Endothelial cell of umbilical vein (primary cell): ENCODE measurements around the gene NGFR. TPM values are rescaled to one million over a fixed set of nuclear protein-coding genes. Genes with fewer than 3 reads are reported as not detected.

Experiments
- BruUV-seq: library from RNA; stranded (reverse); fragments of 400-500 nt; replicated peaks from 2 replicates; lab custom pipeline; 2021; lab: Mats Ljungman, UMichigan
- CTCF ChIA-PET: fragments of 300-600, 350-600 bp; sonication (Branson Sonifier 250); formaldehyde crosslinking; loops from one replicate; lab custom pipeline; 2021; ENCODE audit warnings: antibody characterized with exemption, inconsistent platforms; lab: Charles Lee
- POLR2A ChIA-PET: fragments of 300-600, 350-600 bp; sonication (Branson Sonifier 250); formaldehyde crosslinking; loops from one replicate; lab custom pipeline; 2021; ENCODE audit warnings: antibody characterized with exemption, inconsistent platforms; lab: Charles Lee
- DNase-seq: peaks from one replicate; pipeline ENCODE4 v3.0.0-alpha.2; 2011; ENCODE audit warnings: low read depth, low spot score
- FAIRE-seq: peaks from 2 replicates; lab custom pipeline; 2011; peaks lifted over from hg19 to GRCh38; lab: Jason Lieb, UNC
- H2AFZ ChIP-seq: 2 replicates; pipeline ENCODE4 v1.6.0; 2012; ENCODE audit warnings: low read depth, low read length, control low read depth, inconsistent platforms
- H3K27ac ChIP-seq: 2 replicates; pipeline ENCODE4 v1.5.1; 2011; ENCODE audit warnings: low read depth, mild to moderate bottlenecking, control low read depth, low read length, moderate library complexity; ENCODE audit not compliant: insufficient read depth
- H3K27me3 ChIP-seq, 2 experiments: 2 replicates each; pipeline versions ENCODE4 v1.6.0 to v1.6.1; 2011; ENCODE audit warnings: low read length in 2 of 2, mixed read lengths in 1 of 2; ENCODE audit not compliant: control insufficient read depth in 2 of 2, insufficient read depth in 2 of 2
- H3K36me3 ChIP-seq, 2 experiments: 2 replicates in 1 of 2; 3 replicates in 1 of 2; pipeline ENCODE4 v1.5.1; 2011; ENCODE audit warnings: low read length in 2 of 2, mild to moderate bottlenecking in 1 of 2, moderate library complexity in 1 of 2; ENCODE audit not compliant: control insufficient read depth in 2 of 2, insufficient read depth in 2 of 2; ENCODE audit errors: extremely low read depth in 1 of 2
- H3K4me1 ChIP-seq: 3 replicates; pipeline ENCODE4 v1.5.1; 2011; ENCODE audit warnings: mild to moderate bottlenecking, low read length; ENCODE audit not compliant: control insufficient read depth, insufficient read depth; ENCODE audit errors: extremely low read depth
- H3K4me2 ChIP-seq: 2 replicates; pipeline ENCODE4 v1.6.1; 2011; ENCODE audit warnings: low read length, control low read depth, mixed read lengths; ENCODE audit not compliant: insufficient read depth
- H3K4me3 ChIP-seq, 3 experiments: fragments of 200-600 bp in 1 of 3; sonication (generic), shearing (Covaris generic) in 1 of 3; replicated peaks in 1 of 3; 2 replicates each; pipeline ENCODE4 v1.5.1; 2011 to 2016; ENCODE audit warnings: control low read depth in 3 of 3, low read length in 3 of 3, mild to moderate bottlenecking in 2 of 3, inconsistent platforms in 1 of 3, low read depth in 1 of 3, moderate library complexity in 1 of 3; ENCODE audit not compliant: insufficient read depth in 1 of 3
- H3K79me2 ChIP-seq: 2 replicates; pipeline ENCODE4 v1.6.0; 2012; ENCODE audit warnings: low read length, inconsistent platforms; ENCODE audit not compliant: control insufficient read depth, insufficient read depth
- H3K9ac ChIP-seq: replicated peaks from 2 replicates; pipeline ENCODE3; 2011; ENCODE audit warnings: low read length, control low read depth; ENCODE audit not compliant: insufficient read depth; ENCODE audit errors: extremely low read depth
- H3K9me1 ChIP-seq: replicated peaks from 3 replicates; pipeline ENCODE4 v1.6.0; 2011; ENCODE audit warnings: mild to moderate bottlenecking, low read length; ENCODE audit not compliant: control insufficient read depth, insufficient read depth; ENCODE audit errors: extremely low read depth
- H3K9me3 ChIP-seq: replicated peaks from 2 replicates; pipeline ENCODE4 v1.5.1; 2012; ENCODE audit warnings: low read length, inconsistent platforms; ENCODE audit not compliant: control insufficient read depth, insufficient read depth
- H4K20me1 ChIP-seq: replicated peaks from 2 replicates; pipeline ENCODE3; 2011; ENCODE audit warnings: mild to moderate bottlenecking, low read length; ENCODE audit not compliant: control insufficient read depth, insufficient read depth; ENCODE audit errors: extremely low read depth
- EZH2 ChIP-seq: IDR thresholded peaks from 2 replicates; pipeline ENCODE4 v1.6.1; 2012; ENCODE audit warnings: borderline replicate concordance, low read depth, mild to moderate bottlenecking, moderate library complexity, low read length, inconsistent platforms; ENCODE audit not compliant: severe bottlenecking
- FOS ChIP-seq: IDR thresholded peaks from 2 replicates; pipeline ENCODE4 v1.6.1; 2011; ENCODE audit warnings: mild to moderate bottlenecking, low read length, moderate library complexity, borderline replicate concordance; ENCODE audit not compliant: insufficient read depth
- GATA2 ChIP-seq: IDR thresholded peaks from 2 replicates; pipeline ENCODE4 v1.7.0; 2011; ENCODE audit warnings: low read depth, mild to moderate bottlenecking, moderate library complexity, mixed read lengths, low read length; ENCODE audit not compliant: insufficient read length, insufficient read depth
- JUN ChIP-seq: IDR thresholded peaks from 2 replicates; pipeline ENCODE4 v1.6.1; 2011; ENCODE audit warnings: borderline replicate concordance, low read depth; ENCODE audit not compliant: insufficient read length, insufficient read depth
- MYC ChIP-seq: IDR thresholded peaks from one replicate; pipeline ENCODE4 v1.6.1; 2011; ENCODE audit warnings: mild to moderate bottlenecking, low read depth, low read length
- POLR2A ChIP-seq: IDR thresholded peaks from 2 replicates; pipeline ENCODE4 v1.6.1; 2012; ENCODE audit warnings: low read depth, mild to moderate bottlenecking, control low read depth, low read length
- POLR2AphosphoS5 ChIP-seq: IDR thresholded peaks from 2 replicates; pipeline ENCODE4 v1.6.1; 2012; ENCODE audit warnings: low read depth, mild to moderate bottlenecking, control low read depth, low read length, moderate library complexity; ENCODE audit not compliant: insufficient read depth
- dilution Hi-C: fragments of 300-500 bp; cut with MboI; formaldehyde crosslinking; loops from one replicate; pipeline ENCODE4 v1.15.0; 2019; ENCODE audit warnings: low sequenced_read_pairs; ENCODE audit not compliant: extremely low pct_ligation_motif_present
- intact Hi-C: fragments of 100-400 bp; cut with micrococcal nuclease; formaldehyde crosslinking; loops from one replicate; pipeline ENCODE4 v1.10.0; 2022
- polyA plus RNA-seq, 4 experiments: library from polyadenylated mRNA; depleted of rRNA in 3 of 4; stranded (reverse) in 3 of 4; unstranded in 1 of 4; fragments of >200 nt; gene quantifications; 2 replicates each; pipeline versions ENCODE4 v1.2.1 to v1.2.3, GENCODE V29; 2011 to 2012; ENCODE audit warnings: missing spikeins in 1 of 4
- total RNA-seq: library from RNA; stranded (reverse); gene quantifications from 2 replicates; pipeline ENCODE4 v1.2.3, GENCODE V29; 2021
- TF ChIP-seq, protein P1 (sequence below), 2 donors: IDR thresholded peaks; 1 replicate in 1 of 2; 2 replicates in 1 of 2; pipeline ENCODE4 v1.5.1; 2011; ENCODE audit warnings: low read length in 2 of 2, mild to moderate bottlenecking in 2 of 2, moderate library complexity in 2 of 2, control low read depth in 1 of 2, inconsistent platforms in 1 of 2, low read depth in 1 of 2; ENCODE audit not compliant: insufficient read depth in 1 of 2; ENCODE audit errors: extremely low read depth in 1 of 2
- TF ChIP-seq, protein P2 (sequence below): IDR thresholded peaks from 2 replicates; pipeline ENCODE4 v1.6.1; 2011; ENCODE audit not compliant: insufficient read depth, insufficient read length

The NGFR gene
- total and polyA plus RNA-seq, 2 donors (not counting 3 experiments of a cell fraction or from before 2014, with no cell fraction given): not detected

DNA sequence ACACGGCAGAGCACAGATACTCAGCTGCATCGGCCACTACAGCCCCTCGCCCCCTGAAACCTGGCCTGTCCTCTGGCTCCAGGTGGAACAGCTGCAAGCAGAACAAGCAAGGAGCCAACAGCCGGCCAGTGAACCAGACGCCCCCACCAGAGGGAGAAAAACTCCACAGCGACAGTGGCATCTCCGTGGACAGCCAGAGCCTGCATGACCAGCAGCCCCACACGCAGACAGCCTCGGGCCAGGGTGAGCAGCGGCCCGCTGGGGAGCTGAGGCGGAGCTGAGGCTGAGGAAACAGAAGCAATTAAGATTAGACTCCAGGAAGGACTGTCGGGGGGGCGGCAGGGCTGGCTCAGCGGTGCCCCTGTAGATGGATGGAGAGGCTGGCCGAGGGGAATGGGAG, 16.7 kb downstream of the NGFR start:
- intact Hi-C loops: no loop called here

More for the DNA sequence above, 16.7 kb downstream of the NGFR start:
- dilution Hi-C loops: no loop called here
- Histone ChIP-seq H3K4me3 (no peak overlapping the region), H3K27ac (no peak overlapping the region), H3K9me3 (no peaks in the 10 kb centered on the region), H4K20me1 (no peaks in the 10 kb centered on the region), H2AFZ (no peak overlapping the region), H3K4me2 (no peak overlapping the region), H3K27me3 (peaks cover 8 to 9% of the 10 kb centered on the region in 2 experiments), H3K9me1 (no peaks in the 10 kb centered on the region), H3K79me2 (no peaks in the 10 kb centered on the region), H3K36me3 (no peaks in the 10 kb centered on the region), H3K4me1 (no peaks in the 10 kb centered on the region), H3K9ac (no peak overlapping the region)
- no peak for FAIRE-seq
- ChIA-PET CTCF (interaction anchor here (1.0 to 2.2 kb wide), 3 partner anchors 9 to 23 kb away, joined by 3 to 5 read pairs (median 4); no protein-coding TSS in a partner anchor), POLR2A (no interaction called here)
- no peak for DNase-seq
- no TSS peak for BruUV-seq
- TF ChIP-seq MYC (no peak), GATA2 (no peak), POLR2A (no peak), JUN (no peak), EZH2 (no peak), FOS (no peak), POLR2AphosphoS5 (no peak)
- TF ChIP-seq, protein P1, sequence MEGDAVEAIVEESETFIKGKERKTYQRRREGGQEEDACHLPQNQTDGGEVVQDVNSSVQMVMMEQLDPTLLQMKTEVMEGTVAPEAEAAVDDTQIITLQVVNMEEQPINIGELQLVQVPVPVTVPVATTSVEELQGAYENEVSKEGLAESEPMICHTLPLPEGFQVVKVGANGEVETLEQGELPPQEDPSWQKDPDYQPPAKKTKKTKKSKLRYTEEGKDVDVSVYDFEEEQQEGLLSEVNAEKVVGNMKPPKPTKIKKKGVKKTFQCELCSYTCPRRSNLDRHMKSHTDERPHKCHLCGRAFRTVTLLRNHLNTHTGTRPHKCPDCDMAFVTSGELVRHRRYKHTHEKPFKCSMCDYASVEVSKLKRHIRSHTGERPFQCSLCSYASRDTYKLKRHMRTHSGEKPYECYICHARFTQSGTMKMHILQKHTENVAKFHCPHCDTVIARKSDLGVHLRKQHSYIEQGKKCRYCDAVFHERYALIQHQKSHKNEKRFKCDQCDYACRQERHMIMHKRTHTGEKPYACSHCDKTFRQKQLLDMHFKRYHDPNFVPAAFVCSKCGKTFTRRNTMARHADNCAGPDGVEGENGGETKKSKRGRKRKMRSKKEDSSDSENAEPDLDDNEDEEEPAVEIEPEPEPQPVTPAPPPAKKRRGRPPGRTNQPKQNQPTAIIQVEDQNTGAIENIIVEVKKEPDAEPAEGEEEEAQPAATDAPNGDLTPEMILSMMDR (IDR thresholded peaks at IDR 0.05; ENCODE audit: extremely low read depth in 1 of 2, insufficient read depth in 1 of 2, low read depth in 1 of 2, low read length in 2 of 2): no peak
- TF ChIP-seq, protein P2, sequence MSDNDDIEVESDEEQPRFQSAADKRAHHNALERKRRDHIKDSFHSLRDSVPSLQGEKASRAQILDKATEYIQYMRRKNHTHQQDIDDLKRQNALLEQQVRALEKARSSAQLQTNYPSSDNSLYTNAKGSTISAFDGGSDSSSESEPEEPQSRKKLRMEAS: no peak
